ENCODE measurements around the gene NUP43.
A peak's percentile ranks its signal among the peaks of the same experiment; 100 is the strongest.
"Not testable (repeated sequence)": the region's sequence is repeated elsewhere in the genome, so short reads cannot be mapped to it uniquely, and the experiment has no call there.

NUP43 gene

GRCh38 chr6:149746147-149746946 is at the start of gene NUP43:
NUP43 (minus strand) TSS chr6:149746529; CDS start chr6:149746495, 34 bp downstream.
- peak; percentile 88 to 93 (median 91) for DNase-seq (ENCODE audit: low read depth in 2 of 3, low spot score in 1 of 3)

- DNase-seq (ENCODE audit: low read depth in 2 of 3, low spot score in 1 of 3), result no peak
These were observed 37.2 kb upstream of the NUP43 start for GRCh38 chr6:149783551-149783950.

- DNase-seq (ENCODE audit: low read depth in 2 of 3, low spot score in 1 of 3), result no peak
These were observed 36.0 kb upstream of the NUP43 start for GRCh38 chr6:149782337-149782736.

- no peak for DNase-seq (ENCODE audit: low read depth in 2 of 3, low spot score in 1 of 3)
These were observed 35.4 kb upstream of the NUP43 start for GRCh38 chr6:149781715-149782114.

GRCh38 chr6:149779644-149779963 is 33.3 kb upstream of the NUP43 start:
- DNase-seq (ENCODE audit: low read depth in 2 of 3, low spot score in 1 of 3), result no peak

GRCh38 chr6:149777624-149778023 is 31.3 kb upstream of the NUP43 start:
- no peak for DNase-seq (ENCODE audit: low read depth in 2 of 3, low spot score in 1 of 3)

GRCh38 chr6:149771925-149772324 is 25.6 kb upstream of the NUP43 start:
- DNase-seq (ENCODE audit: low read depth in 2 of 3, low spot score in 1 of 3), result no peak

GRCh38 chr6:149771185-149771584 is 24.9 kb upstream of the NUP43 start:
- DNase-seq (ENCODE audit: low read depth in 2 of 3, low spot score in 1 of 3), result no peak

GRCh38 chr6:149769676-149770075 is 23.3 kb upstream of the NUP43 start:
- DNase-seq (ENCODE audit: low read depth in 2 of 3, low spot score in 1 of 3), result no peak

- no peak for DNase-seq (ENCODE audit: low read depth in 2 of 3, low spot score in 1 of 3)
These were observed 19.9 kb upstream of the NUP43 start for GRCh38 chr6:149766156-149766769.

- DNase-seq (ENCODE audit: low read depth in 2 of 3, low spot score in 1 of 3), result no peak
These were observed 17.5 kb upstream of the NUP43 start for GRCh38 chr6:149763866-149764265.

- no peak for DNase-seq (ENCODE audit: low read depth in 2 of 3, low spot score in 1 of 3)
These were observed 15.1 kb upstream of the NUP43 start for GRCh38 chr6:149761438-149761837.

GRCh38 chr6:149756261-149756636 is 9.9 kb upstream of the NUP43 start:
- no peak for DNase-seq (ENCODE audit: low read depth in 2 of 3, low spot score in 1 of 3)

- DNase-seq (ENCODE audit: low read depth in 2 of 3, low spot score in 1 of 3), result no peak
These were observed 9.3 kb upstream of the NUP43 start for GRCh38 chr6:149755300-149756260.

- no peak for DNase-seq (ENCODE audit: low read depth in 2 of 3, low spot score in 1 of 3)
These were observed 8.2 kb upstream of the NUP43 start for GRCh38 chr6:149754548-149754947.

GRCh38 chr6:149753374-149753637 is 7.0 kb upstream of the NUP43 start:
- not testable (repeated sequence) for DNase-seq (ENCODE audit: low read depth in 2 of 3, low spot score in 1 of 3)

GRCh38 chr6:149752600-149753373 is 6.5 kb upstream of the NUP43 start:
- no peak for DNase-seq (ENCODE audit: low read depth in 2 of 3, low spot score in 1 of 3)

GRCh38 chr6:149751920-149752319 is 5.6 kb upstream of the NUP43 start:
- DNase-seq (ENCODE audit: low read depth in 2 of 3, low spot score in 1 of 3), result not testable (repeated sequence)

- no peak for DNase-seq (ENCODE audit: low read depth in 2 of 3, low spot score in 1 of 3)
These were observed 4.9 kb upstream of the NUP43 start for GRCh38 chr6:149751239-149751638.

- peak; percentile 41 to 47 (median 45) for DNase-seq (ENCODE audit: low read depth in 2 of 3, low spot score in 1 of 3)
These were observed 3.8 kb upstream of the NUP43 start for GRCh38 chr6:149750136-149750609.

GRCh38 chr6:149749594-149750135 is 3.3 kb upstream of the NUP43 start, which contains the start of gene PCMT1:
PCMT1 (plus strand) TSS chr6:149749741; CDS start chr6:149749902, 161 bp downstream.
- DNase-seq (ENCODE audit: low read depth in 2 of 3, low spot score in 1 of 3), result peak; percentile 74 to 88 (median 83)
